Heart left ventricle (tissue), 16 donors: ENCODE results near the gene PLCH1. TPM values are rescaled to one million over a fixed set of nuclear protein-coding genes. Genes with fewer than 3 reads are reported as not detected.

Experiments
- ATAC-seq, 4 donors: fragments of 200-7000 bp; cut with Tn5 transposase; one replicate each; pipeline ENCODE4 v1.9.1; 2020 to 2022; ENCODE audit warnings: moderate library complexity in 4 of 4, mild to moderate bottlenecking in 3 of 4, moderate number of reproducible peaks in 1 of 4
- DNase-seq, 5 donors: peaks; one replicate each; pipeline ENCODE4 v3.0.0-alpha.2; 2020
- H3K27ac ChIP-seq, 12 donors: fragments of 200-600 bp; sonication (generic) in 4 of 12; one replicate each; pipeline versions ENCODE4 v1.5.0 to v1.8.0; 2016 to 2022; ENCODE audit warnings: mild to moderate bottlenecking in 2 of 12
- H3K27me3 ChIP-seq, 9 donors: fragments of 200-600 bp; sonication (generic) in 2 of 9; one replicate each; pipeline versions ENCODE4 v1.5.1 to v1.8.0; 2016 to 2022; ENCODE audit warnings: mild to moderate bottlenecking in 3 of 9
- H3K36me3 ChIP-seq, 9 donors: fragments of 200-600 bp; sonication (generic) in 2 of 9; one replicate each; pipeline versions ENCODE4 v1.5.0 to v1.8.0; 2018 to 2022; ENCODE audit warnings: mild to moderate bottlenecking in 2 of 9
- H3K4me1 ChIP-seq, 12 donors: fragments of 200-600 bp; sonication (generic) in 4 of 12; one replicate each; pipeline versions ENCODE4 v1.5.0 to v1.8.0; 2016 to 2022; ENCODE audit warnings: mild to moderate bottlenecking in 3 of 12
- H3K4me3 ChIP-seq, 12 donors: fragments of 200-600 bp; sonication (generic) in 4 of 12; one replicate each; pipeline versions ENCODE4 v1.5.0 to v1.8.0; 2017 to 2022; ENCODE audit warnings: mild to moderate bottlenecking in 9 of 12, moderate library complexity in 4 of 12
- H3K9me3 ChIP-seq, 12 donors: fragments of 200-600 bp; sonication (generic) in 4 of 12; one replicate each; pipeline versions ENCODE4 v1.5.0 to v1.8.0; 2016 to 2022; ENCODE audit warnings: mild to moderate bottlenecking in 1 of 12
- POLR2A ChIP-seq, 2 donors: fragments of 450-650 bp; IDR thresholded peaks; one replicate each; pipeline ENCODE4 v1.6.1; 2017; ENCODE audit warnings: antibody characterized with exemption in 2 of 2, mild to moderate bottlenecking in 2 of 2, moderate library complexity in 2 of 2
- WGBS, 4 donors: extraction: QIAGEN DNeasy Blood & Tissue Kit in 2 of 4; methylation state at CpG; one replicate each; pipeline versions ENCODE4 v1.1.5 to v1.1.7; 2013 to 2018; 5-methylcytosine and 5-hydroxymethylcytosine counted together
- intact Hi-C, 10 donors: fragments of 100-400 bp; cut with DNase I; formaldehyde crosslinking; loops; one replicate each; pipeline versions ENCODE4 v1.11.1 to v1.14.2; 2022
- polyA plus RNA-seq, 2 donors: library from polyadenylated mRNA; stranded (reverse); fragments of 200-250 nt; gene quantifications; one replicate each; pipeline ENCODE4 v1.2.3, GENCODE V29; 2013
- total RNA-seq, 9 donors: library from RNA; depleted of rRNA in 2 of 9; stranded (reverse); fragments of >200 nt in 2 of 9; fragmentation: NEBNext Ultra II Directional in 3 of 9; extraction: Animal tissue kit (Norgen Biotek cat#: 25700) in 3 of 9; gene quantifications; one replicate each; pipeline versions ENCODE4 v1.1.0 to v1.2.4, GENCODE V29; 2016 to 2023
- TF ChIP-seq, protein P1 (sequence below), 12 donors: fragments of 200-600 bp; sonication (generic) in 4 of 12; IDR thresholded peaks; one replicate each; pipeline versions ENCODE4 v1.5.0 to v1.8.0; 2018 to 2022; ENCODE audit warnings: antibody characterized with exemption in 12 of 12, mild to moderate bottlenecking in 5 of 12
- donor health status: ischemic (EF 13 %, LVEDD 7.1; RV severe dilation, severe dysfunction).
- donor health status: healthy with polysubstance abuse.
- donor health status: DM: no; HTN: yes; CAD: no.
- donor health status: DM: no; HTN: no; CAD: no.
- donor health status: ischemic (EF 25% LVEDD 6.9; RV normal size, moderate dysfunction).
- donor health status: ischemic (EF 25% LVEDD 5.7; RV mildly dilated, moderate dysfunction).
- donor health status: healthy.
- donor health status: DM: yes; HTN: yes; CAD: no.
- donor health status: ischemic (EF 35%, LVEDD 5.7; RV mildly dilated, moderate dysfunction).
- donor health status: nonischemic (EF 11% LVEDD 7.7; RV severe dilation, severe dysfunction).
- donor health status: DM: yes; HTN: yes; CAD: no.
- donor health status: PGD.
- donor health status: ischemic (EF 29% LVEDD 5.4; RV normal size, mild dysfunction).
- donor health status: nonischemic (EF 23%, LVEDD 6.1; RV moderate dilation, normal function).

The PLCH1 gene
- total and polyA plus RNA-seq, 11 donors, result 0.07 to 2.7 (median 0.23) TPM

- Histone ChIP-seq H3K4me3 (no peak overlapping the region), H3K4me1 (no peaks in the 10 kb centered on the region), H3K27me3 (no peaks in the 10 kb centered on the region), H3K36me3 (no peaks in the 10 kb centered on the region), H3K27ac (no peak overlapping the region), H3K9me3 (no peaks in the 10 kb centered on the region)
- DNase-seq (no peak), ATAC-seq (no peak)
- WGBS, 4 donors, result 84 to 93% (median 88%) methylated on average over 2 of the region's 2 CpGs
- no peak for TF ChIP-seq POLR2A (IDR thresholded peaks at IDR 0.05)
- TF ChIP-seq, protein P1, sequence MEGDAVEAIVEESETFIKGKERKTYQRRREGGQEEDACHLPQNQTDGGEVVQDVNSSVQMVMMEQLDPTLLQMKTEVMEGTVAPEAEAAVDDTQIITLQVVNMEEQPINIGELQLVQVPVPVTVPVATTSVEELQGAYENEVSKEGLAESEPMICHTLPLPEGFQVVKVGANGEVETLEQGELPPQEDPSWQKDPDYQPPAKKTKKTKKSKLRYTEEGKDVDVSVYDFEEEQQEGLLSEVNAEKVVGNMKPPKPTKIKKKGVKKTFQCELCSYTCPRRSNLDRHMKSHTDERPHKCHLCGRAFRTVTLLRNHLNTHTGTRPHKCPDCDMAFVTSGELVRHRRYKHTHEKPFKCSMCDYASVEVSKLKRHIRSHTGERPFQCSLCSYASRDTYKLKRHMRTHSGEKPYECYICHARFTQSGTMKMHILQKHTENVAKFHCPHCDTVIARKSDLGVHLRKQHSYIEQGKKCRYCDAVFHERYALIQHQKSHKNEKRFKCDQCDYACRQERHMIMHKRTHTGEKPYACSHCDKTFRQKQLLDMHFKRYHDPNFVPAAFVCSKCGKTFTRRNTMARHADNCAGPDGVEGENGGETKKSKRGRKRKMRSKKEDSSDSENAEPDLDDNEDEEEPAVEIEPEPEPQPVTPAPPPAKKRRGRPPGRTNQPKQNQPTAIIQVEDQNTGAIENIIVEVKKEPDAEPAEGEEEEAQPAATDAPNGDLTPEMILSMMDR (IDR thresholded peaks at IDR 0.05), result no peak
- intact Hi-C loops, result no loop called here
Observed at GRCh38 chr3:155587581-155587980, 157.3 kb downstream of the PLCH1 start.

DNA sequence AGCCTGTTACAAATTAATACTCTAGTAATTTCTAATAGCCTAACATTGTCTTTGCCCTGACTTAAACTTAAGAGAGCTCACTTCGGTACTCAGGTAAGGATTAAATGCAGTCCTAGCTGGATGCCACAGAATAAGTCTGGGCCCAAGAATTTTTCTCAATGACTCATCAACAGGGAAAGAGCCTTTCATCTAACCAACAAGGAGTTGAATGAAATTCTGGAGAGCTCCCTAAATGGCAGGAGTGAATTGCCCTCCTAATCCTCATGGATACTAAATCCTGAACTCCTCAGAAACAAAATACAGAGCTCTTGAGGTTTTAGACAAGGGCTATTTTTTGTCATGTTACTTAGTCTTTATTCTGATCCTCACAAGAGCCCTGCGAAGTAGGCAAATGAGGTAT lies 159.5 kb downstream of the PLCH1 start:
- DNase-seq (no peak), ATAC-seq (no peak)
- Histone ChIP-seq H3K27me3 (no peaks in the 10 kb centered on the region), H3K36me3 (no peaks in the 10 kb centered on the region), H3K4me1 (no peaks in the 10 kb centered on the region), H3K4me3 (no peak overlapping the region), H3K27ac (no peak overlapping the region), H3K9me3 (no peaks in the 10 kb centered on the region)
- TF ChIP-seq, protein P1 (IDR thresholded peaks at IDR 0.05), result no peak
- no peak for TF ChIP-seq POLR2A (IDR thresholded peaks at IDR 0.05)
- 88 to 92% (median 91%) methylated on average over 2 of the region's 2 CpGs for WGBS, 4 donors
- intact Hi-C loops, result no loop called here

GRCh38 chr3:155581579-155581978 lies 163.3 kb downstream of the PLCH1 start:
- no peaks in the 10 kb centered on the region for H3K4me1 ChIP-seq
- intact Hi-C loops, result no loop called here

GRCh38 chr3:155572085-155572484 lies 172.8 kb downstream of the PLCH1 start:
- Histone ChIP-seq H3K4me3 (no peak overlapping the region), H3K27ac (no peak overlapping the region), H3K9me3 (peaks cover 0 to 4% (median 0%) of the 10 kb centered on the region in 12 donors), H3K4me1 (no peaks in the 10 kb centered on the region), H3K27me3 (no peaks in the 10 kb centered on the region), H3K36me3 (no peaks in the 10 kb centered on the region)
- no peak for ATAC-seq
- 22 to 54% (median 28%) methylated on average over 1 of the region's 1 CpG for WGBS, 4 donors
- TF ChIP-seq, protein P1 (IDR thresholded peaks at IDR 0.05), result no peak
- no peak for TF ChIP-seq POLR2A (IDR thresholded peaks at IDR 0.05)
- intact Hi-C loops, result no loop called here
- no peak for DNase-seq

More at GRCh38 chr3:155581579-155581978, 163.3 kb downstream of the PLCH1 start:
- Histone ChIP-seq H3K4me3 (no peak overlapping the region), H3K27ac (no peak overlapping the region), H3K27me3 (no peaks in the 10 kb centered on the region), H3K9me3 (no peaks in the 10 kb centered on the region), H3K36me3 (no peaks in the 10 kb centered on the region)
- TF ChIP-seq, protein P1 (IDR thresholded peaks at IDR 0.05), result no peak
- TF ChIP-seq POLR2A (IDR thresholded peaks at IDR 0.05), result no peak
- no peak for DNase-seq
- no peak for ATAC-seq
- WGBS, 4 donors, result 79 to 83% (median 81%) methylated on average over 10 of the region's 10 CpGs
